ENCODE measurements around the gene R3HDM4.

- TF ChIP-seq CTCF (conservative IDR thresholded peaks at IDR 0.05): no peak
- no peak for TF ChIP-seq EZH2 (IDR thresholded peaks at IDR 0.05; ENCODE audit: low read depth)
These were observed 59.9 kb downstream of the R3HDM4 start for GRCh38 chr19:853014-853585.

All from PC-9 (cell line).